Cardiac muscle cell (in vitro differentiated cells and primary cell): ENCODE measurements around the gene TRIM40. TPM values are rescaled to one million over a fixed set of nuclear protein-coding genes. Genes with fewer than 3 reads are reported as not detected.
"Not testable (repeated sequence)": the region's sequence is repeated elsewhere in the genome, so short reads cannot be mapped to it uniquely, and the experiment has no call there.

Source experiments
- DNase-seq, 2 donors: peaks; one replicate each; pipeline versions ENCODE4 v3.0.0 to v3.0.0-alpha.2; 2010 to 2017; ENCODE audit warnings: low read depth in 1 of 2, low spot score in 1 of 2
- H3K27ac ChIP-seq: fragments of 200-600 bp; sonication (generic); 2 replicates; pipeline ENCODE4 v1.5.1; 2016
- H3K27me3 ChIP-seq: fragments of 200-600 bp; sonication (generic); 2 replicates; pipeline ENCODE4 v1.6.0; 2016; ENCODE audit warnings: control low read depth
- H3K36me3 ChIP-seq: fragments of 200-600 bp; sonication (generic); 2 replicates; pipeline ENCODE4 v1.5.1; 2016; ENCODE audit warnings: control low read depth
- H3K4me1 ChIP-seq: fragments of 200-600 bp; sonication (generic); 2 replicates; pipeline ENCODE4 v1.8.1; 2017; ENCODE audit warnings: low read depth, mild to moderate bottlenecking, mixed run types
- H3K4me3 ChIP-seq: fragments of 200-600 bp; sonication (generic); 2 replicates; pipeline ENCODE4 v1.5.1; 2016; ENCODE audit warnings: mild to moderate bottlenecking
- H3K9me3 ChIP-seq: fragments of 200-600 bp; sonication (generic); 2 replicates; pipeline ENCODE4 v1.5.1; 2017; ENCODE audit warnings: low read depth, mild to moderate bottlenecking, control low read depth
- CTCF ChIP-seq: IDR thresholded peaks from 2 replicates; pipeline ENCODE4 v1.5.1; 2012; ENCODE audit warnings: low read depth, mild to moderate bottlenecking, low read length
- polyA plus RNA-seq: library from polyadenylated mRNA; unstranded; fragments of >200 nt; fragmentation: Nextera tagmentation; extraction: Ambion mirVana; gene quantifications from 2 replicates; pipeline ENCODE4 v1.2.1, GENCODE V29; 2016
- total RNA-seq: library from RNA; depleted of rRNA; stranded (reverse); fragments of >200 nt; gene quantifications from 2 replicates; pipeline ENCODE4 v1.2.3, GENCODE V29; 2016

TRIM40 gene
- total and polyA plus RNA-seq, 2 experiments from 2014 or later, result not detected

DNA sequence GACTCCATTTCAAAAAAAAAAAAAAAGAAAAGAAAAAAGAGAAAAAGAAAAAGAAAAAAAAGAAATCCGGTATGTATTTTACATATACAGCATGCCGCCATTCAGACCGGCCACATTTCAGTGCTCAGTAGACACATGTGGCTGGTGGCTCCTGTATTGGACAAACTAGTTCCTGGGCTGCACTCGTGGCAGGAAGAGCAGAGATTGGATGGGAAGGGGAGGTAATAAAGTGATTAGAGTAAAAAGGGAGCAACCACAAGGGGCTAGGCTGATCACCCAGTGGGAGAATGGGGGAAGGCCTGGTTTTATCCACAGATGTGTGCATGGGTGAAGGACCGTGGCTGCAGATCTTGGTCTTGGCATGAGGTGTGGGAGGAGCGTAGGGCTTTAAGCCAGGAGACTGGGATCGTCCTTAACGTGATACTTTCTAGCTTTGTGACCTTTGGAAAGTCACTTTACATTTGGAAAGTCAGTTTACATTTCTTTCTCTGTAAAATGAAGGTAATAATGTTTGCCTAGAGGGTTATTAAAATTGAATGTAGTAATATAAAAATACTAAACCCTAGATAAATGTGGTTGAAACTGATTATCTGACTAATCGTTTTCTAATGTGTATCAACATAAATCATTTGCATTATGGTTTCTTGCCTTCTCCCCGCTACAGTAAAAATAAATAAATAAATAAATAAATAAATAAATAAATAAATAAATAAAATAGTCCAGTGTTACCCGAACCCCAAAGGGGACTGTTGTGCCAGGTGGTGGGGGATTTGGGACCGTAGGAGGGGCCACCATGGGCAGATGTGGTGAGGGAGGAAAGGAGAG, 26.5 kb downstream of the TRIM40 start:
- H3K4me3 ChIP-seq, result no peak overlapping the region
- no peaks in the 10 kb centered on the region for H3K4me1 ChIP-seq
- peaks cover 36% of the 10 kb centered on the region for H3K27me3 ChIP-seq
- no peak for DNase-seq
- no peaks in the 10 kb centered on the region for H3K9me3 ChIP-seq
- TF ChIP-seq CTCF, result no peak
- H3K27ac ChIP-seq, result no peak overlapping the region
- no peaks in the 10 kb centered on the region for H3K36me3 ChIP-seq

- Histone ChIP-seq H3K4me3 (no peak within 1 kb of the TSS), H3K4me1 (no peaks in the 10 kb centered on the region), H3K9me3 (no peaks in the 10 kb centered on the region), H3K27me3 (peaks cover 37% of the 10 kb centered on the region), H3K36me3 (no peaks in the 10 kb centered on the region), H3K27ac (no peak within 1 kb of the TSS)
- DNase-seq, result no peak
- no peak for TF ChIP-seq CTCF
Measured at GRCh38 chr6:30163090-30163917, 27.4 kb downstream of the TRIM40 start, which contains the start of gene TRIM15. Gene TRIM15 (plus strand): TSS chr6:30163546. CDS start chr6:30163685, 139 bp downstream.

DNA sequence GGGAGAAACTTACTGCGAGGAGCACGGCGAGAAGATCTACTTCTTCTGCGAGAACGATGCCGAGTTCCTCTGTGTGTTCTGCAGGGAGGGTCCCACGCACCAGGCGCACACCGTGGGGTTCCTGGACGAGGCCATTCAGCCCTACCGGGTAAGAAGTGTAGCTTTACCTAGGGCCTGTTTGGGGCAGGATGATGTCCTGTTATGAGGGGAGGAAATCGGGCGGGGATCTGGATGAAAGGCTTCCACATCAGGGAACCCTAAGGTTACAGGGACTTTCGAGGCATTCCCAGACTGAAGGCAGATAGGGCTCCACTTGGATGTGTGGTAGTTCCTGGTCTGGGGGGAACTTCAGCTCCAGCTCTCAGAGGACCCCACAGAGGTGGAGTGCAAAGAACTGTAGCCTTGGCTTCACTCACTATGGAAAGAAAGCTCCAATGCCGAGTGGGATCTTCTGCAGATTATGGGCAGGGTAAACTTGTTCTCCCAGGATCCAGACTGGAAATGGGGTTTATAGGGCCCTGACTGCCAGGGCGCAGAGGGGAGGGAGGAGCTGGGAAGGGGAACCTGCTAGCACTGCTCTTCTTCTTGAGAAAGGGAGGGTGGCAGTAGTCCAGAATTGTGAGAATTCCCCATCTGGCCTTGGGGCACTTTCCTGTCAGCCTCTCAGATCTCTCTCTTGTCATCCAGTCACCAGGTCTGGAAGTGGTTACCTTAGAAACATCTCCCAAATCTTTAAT, 28.1 kb downstream of the TRIM40 start:
- Histone ChIP-seq H3K27me3 (peaks cover 36% of the 10 kb centered on the region), H3K9me3 (no peaks in the 10 kb centered on the region), H3K4me3 (no peak overlapping the region), H3K36me3 (no peaks in the 10 kb centered on the region), H3K4me1 (no peaks in the 10 kb centered on the region), H3K27ac (no peak overlapping the region)
- TF ChIP-seq CTCF, result no peak
- DNase-seq, result no peak

GRCh38 chr6:30164714-30165113, 28.8 kb downstream of the TRIM40 start:
- DNase-seq, result no peak
- no peaks in the 10 kb centered on the region for H3K4me1 ChIP-seq

GRCh38 chr6:30165238-30165637, 29.3 kb downstream of the TRIM40 start:
- not testable (repeated sequence) for DNase-seq, H3K4me3 ChIP-seq, H3K4me1 ChIP-seq, H3K36me3 ChIP-seq, H3K9me3 ChIP-seq, H3K27ac ChIP-seq
- H3K27me3 ChIP-seq, result peaks cover 27% of the 10 kb centered on the region

More at GRCh38 chr6:30164714-30165113, 28.8 kb downstream of the TRIM40 start:
- H3K9me3 ChIP-seq, result no peaks in the 10 kb centered on the region
- no peak overlapping the region for H3K27ac ChIP-seq
- H3K4me3 ChIP-seq, result no peak overlapping the region
- H3K36me3 ChIP-seq, result no peaks in the 10 kb centered on the region
- H3K27me3 ChIP-seq, result peaks cover 29% of the 10 kb centered on the region
- no peak for TF ChIP-seq CTCF
